Heart left ventricle (tissue), 16 donors: ENCODE results near the gene SPTLC3. TPM values are rescaled to one million over a fixed set of nuclear protein-coding genes. Genes with fewer than 3 reads are reported as not detected.

Experiments used
- ATAC-seq, 4 donors: fragments of 200-7000 bp; cut with Tn5 transposase; one replicate each; pipeline ENCODE4 v1.9.1; 2020 to 2022; ENCODE audit warnings: moderate library complexity in 4 of 4, mild to moderate bottlenecking in 3 of 4, moderate number of reproducible peaks in 1 of 4
- DNase-seq, 5 donors: peaks; one replicate each; pipeline ENCODE4 v3.0.0-alpha.2; 2020
- H3K27ac ChIP-seq, 12 donors: fragments of 200-600 bp; sonication (generic) in 4 of 12; one replicate each; pipeline versions ENCODE4 v1.5.0 to v1.8.0; 2016 to 2022; ENCODE audit warnings: mild to moderate bottlenecking in 2 of 12
- H3K27me3 ChIP-seq, 9 donors: fragments of 200-600 bp; sonication (generic) in 2 of 9; one replicate each; pipeline versions ENCODE4 v1.5.1 to v1.8.0; 2016 to 2022; ENCODE audit warnings: mild to moderate bottlenecking in 3 of 9
- H3K36me3 ChIP-seq, 9 donors: fragments of 200-600 bp; sonication (generic) in 2 of 9; one replicate each; pipeline versions ENCODE4 v1.5.0 to v1.8.0; 2018 to 2022; ENCODE audit warnings: mild to moderate bottlenecking in 2 of 9
- H3K4me1 ChIP-seq, 12 donors: fragments of 200-600 bp; sonication (generic) in 4 of 12; one replicate each; pipeline versions ENCODE4 v1.5.0 to v1.8.0; 2016 to 2022; ENCODE audit warnings: mild to moderate bottlenecking in 3 of 12
- H3K4me3 ChIP-seq, 12 donors: fragments of 200-600 bp; sonication (generic) in 4 of 12; one replicate each; pipeline versions ENCODE4 v1.5.0 to v1.8.0; 2017 to 2022; ENCODE audit warnings: mild to moderate bottlenecking in 9 of 12, moderate library complexity in 4 of 12
- H3K9me3 ChIP-seq, 12 donors: fragments of 200-600 bp; sonication (generic) in 4 of 12; one replicate each; pipeline versions ENCODE4 v1.5.0 to v1.8.0; 2016 to 2022; ENCODE audit warnings: mild to moderate bottlenecking in 1 of 12
- CTCF ChIP-seq, 12 donors: fragments of 200-600 bp; sonication (generic) in 4 of 12; IDR thresholded peaks; one replicate each; pipeline versions ENCODE4 v1.5.0 to v1.8.0; 2018 to 2022; ENCODE audit warnings: antibody characterized with exemption in 12 of 12, mild to moderate bottlenecking in 5 of 12
- POLR2A ChIP-seq, 2 donors: fragments of 450-650 bp; IDR thresholded peaks; one replicate each; pipeline ENCODE4 v1.6.1; 2017; ENCODE audit warnings: antibody characterized with exemption in 2 of 2, mild to moderate bottlenecking in 2 of 2, moderate library complexity in 2 of 2
- WGBS, 4 donors: extraction: QIAGEN DNeasy Blood & Tissue Kit in 2 of 4; methylation state at CpG; one replicate each; pipeline versions ENCODE4 v1.1.5 to v1.1.7; 2013 to 2018; 5-methylcytosine and 5-hydroxymethylcytosine counted together
- intact Hi-C, 10 donors: fragments of 100-400 bp; cut with DNase I; formaldehyde crosslinking; loops; one replicate each; pipeline versions ENCODE4 v1.11.1 to v1.14.2; 2022
- polyA plus RNA-seq, 2 donors: library from polyadenylated mRNA; stranded (reverse); fragments of 200-250 nt; gene quantifications; one replicate each; pipeline ENCODE4 v1.2.3, GENCODE V29; 2013
- total RNA-seq, 9 donors: library from RNA; depleted of rRNA in 2 of 9; stranded (reverse); fragments of >200 nt in 2 of 9; fragmentation: NEBNext Ultra II Directional in 3 of 9; extraction: Animal tissue kit (Norgen Biotek cat#: 25700) in 3 of 9; gene quantifications; one replicate each; pipeline versions ENCODE4 v1.1.0 to v1.2.4, GENCODE V29; 2016 to 2023
- donor health status: ischemic (EF 13 %, LVEDD 7.1; RV severe dilation, severe dysfunction).
- donor health status: healthy with polysubstance abuse.
- donor health status: DM: no; HTN: yes; CAD: no.
- donor health status: DM: no; HTN: no; CAD: no.
- donor health status: ischemic (EF 25% LVEDD 6.9; RV normal size, moderate dysfunction).
- donor health status: ischemic (EF 25% LVEDD 5.7; RV mildly dilated, moderate dysfunction).
- donor health status: healthy.
- donor health status: DM: yes; HTN: yes; CAD: no.
- donor health status: ischemic (EF 35%, LVEDD 5.7; RV mildly dilated, moderate dysfunction).
- donor health status: nonischemic (EF 11% LVEDD 7.7; RV severe dilation, severe dysfunction).
- donor health status: DM: yes; HTN: yes; CAD: no.
- donor health status: PGD.
- donor health status: ischemic (EF 29% LVEDD 5.4; RV normal size, mild dysfunction).
- donor health status: nonischemic (EF 23%, LVEDD 6.1; RV moderate dilation, normal function).

The SPTLC3 gene
- total and polyA plus RNA-seq, 11 donors, result 0.57 to 15.4 (median 6.0) TPM

DNA sequence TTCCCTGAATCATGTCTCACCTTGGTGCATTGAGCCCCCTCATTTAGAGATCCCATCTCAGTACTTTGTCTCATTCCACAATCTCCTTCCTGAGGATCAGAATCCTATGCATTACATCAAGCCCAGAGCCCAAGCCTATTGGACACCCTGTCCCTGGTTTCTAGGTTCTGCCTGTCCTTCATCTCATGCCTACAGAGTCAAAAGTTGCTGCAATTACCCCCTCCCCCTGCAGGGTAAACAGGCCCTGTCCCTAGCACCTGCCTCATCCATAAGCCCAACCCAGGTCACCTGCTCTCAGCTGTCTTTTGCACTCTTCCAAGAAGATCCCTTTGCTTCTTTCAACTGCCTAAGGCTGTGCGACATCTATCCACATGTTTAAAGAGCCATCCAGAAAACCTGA is 93.9 kb downstream of the SPTLC3 start:
- H3K27me3 ChIP-seq, result no peaks in the 10 kb centered on the region
- H3K36me3 ChIP-seq, result no peaks in the 10 kb centered on the region
- no peaks in the 10 kb centered on the region for H3K9me3 ChIP-seq
- DNase-seq (no peak), ATAC-seq (no peak)
- TF ChIP-seq CTCF (IDR thresholded peaks at IDR 0.05), result no peak
- TF ChIP-seq POLR2A (IDR thresholded peaks at IDR 0.05), result no peak
- H3K27ac ChIP-seq, result no peak overlapping the region
- 93 to 96% (median 94%) methylated on average over 1 of the region's 1 CpG for WGBS, 4 donors
- H3K4me3 ChIP-seq, result no peak overlapping the region
- H3K4me1 ChIP-seq, result peaks cover 0 to 11% (median 0%) of the 10 kb centered on the region in 12 donors
- intact Hi-C loops, result loop anchor here in 6 of 10 donors (1.0 to 10.0 kb wide), 5 partner anchors 131 to 1428 kb away; no protein-coding TSS in a partner anchor

GRCh38 chr20:13105039-13105438 is 96.3 kb downstream of the SPTLC3 start:
- intact Hi-C loops, result loop anchor here in 8 of 10 donors (1.0 to 10.0 kb wide), 6 partner anchors 95 to 1430 kb away; no protein-coding TSS in a partner anchor
- ATAC-seq (no peak), DNase-seq (no peak)
- peaks cover 0 to 2% (median 0%) of the 10 kb centered on the region in 9 donors for H3K36me3 ChIP-seq
- H3K4me1 ChIP-seq, result peaks cover 0 to 11% (median 0%) of the 10 kb centered on the region in 12 donors
- H3K27ac ChIP-seq, result no peak overlapping the region
- TF ChIP-seq CTCF (IDR thresholded peaks at IDR 0.05) (no peak), POLR2A (IDR thresholded peaks at IDR 0.05) (no peak)
- H3K4me3 ChIP-seq, result no peak overlapping the region
- WGBS, 4 donors, result 50 to 72% (median 56%) methylated on average over 9 of the region's 9 CpGs
- H3K9me3 ChIP-seq, result no peaks in the 10 kb centered on the region
- H3K27me3 ChIP-seq, result no peaks in the 10 kb centered on the region

DNA sequence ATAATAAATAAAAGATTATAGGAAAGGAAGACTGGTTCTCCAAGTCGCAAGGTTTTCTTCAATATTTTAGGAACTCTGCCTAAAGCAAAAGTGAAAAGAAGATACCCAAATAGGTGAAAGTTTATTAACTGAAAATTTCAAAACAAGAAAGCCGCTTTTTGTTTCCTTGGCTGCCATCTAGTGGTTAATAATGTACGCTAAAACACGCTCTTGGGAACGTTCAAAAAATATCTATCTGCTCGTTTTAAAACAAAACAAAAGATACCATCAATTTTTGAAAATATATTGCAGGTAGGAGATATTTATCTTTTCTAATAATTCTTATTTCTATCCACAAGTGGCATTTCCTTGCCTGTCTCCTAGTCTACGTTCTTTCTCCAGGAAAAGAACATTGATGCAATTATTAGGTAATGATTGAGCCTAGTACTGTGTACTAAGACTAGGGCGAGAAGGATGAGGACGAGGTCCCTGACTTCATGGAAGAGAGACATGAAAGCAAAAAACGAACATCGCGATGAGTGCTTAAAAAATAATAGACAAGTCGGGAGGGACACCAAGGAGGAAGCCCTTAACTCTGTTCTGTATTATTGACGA is 97.2 kb downstream of the SPTLC3 start:
- no peak overlapping the region for H3K27ac ChIP-seq
- no peak for TF ChIP-seq POLR2A (IDR thresholded peaks at IDR 0.05)
- TF ChIP-seq CTCF (IDR thresholded peaks at IDR 0.05), result peak; percentile 71 to 88 (median 78)
- intact Hi-C loops, result loop anchor here (1.0 to 10.0 kb wide), 8 partner anchors 96 to 1431 kb away; no protein-coding TSS in a partner anchor
- H3K36me3 ChIP-seq, result peaks cover 0 to 7% (median 0%) of the 10 kb centered on the region in 9 donors
- no peaks in the 10 kb centered on the region for H3K27me3 ChIP-seq
- peaks cover 0 to 11% (median 0%) of the 10 kb centered on the region in 12 donors for H3K4me1 ChIP-seq
- no peaks in the 10 kb centered on the region for H3K9me3 ChIP-seq
- no peak overlapping the region for H3K4me3 ChIP-seq
- WGBS, 4 donors, result 28 to 35% (median 31%) methylated on average over 14 of the region's 14 CpGs
- no peak for ATAC-seq
- DNase-seq, result no peak

DNA sequence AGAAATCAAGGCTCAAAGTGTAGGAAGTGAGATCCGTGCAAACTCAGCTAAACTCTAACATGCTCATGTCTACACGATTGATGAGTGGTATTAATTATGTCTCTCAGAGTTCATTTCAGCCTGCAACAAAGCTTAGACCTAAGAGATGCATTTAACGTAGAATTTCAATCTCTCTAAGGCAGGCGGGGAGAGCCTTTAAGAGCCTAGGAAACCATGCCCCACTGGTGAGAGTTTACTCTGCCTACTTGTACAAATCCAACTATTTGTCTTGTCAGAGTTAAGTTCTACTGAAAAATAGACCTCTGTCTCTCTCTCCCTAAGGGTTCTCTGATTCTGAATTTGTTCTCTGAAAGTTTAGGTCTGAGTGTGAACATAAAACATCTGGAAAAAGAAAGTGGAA is 100.9 kb downstream of the SPTLC3 start:
- intact Hi-C loops, result loop anchor here in 8 of 10 donors (5.0 to 10.0 kb wide), 8 partner anchors 155 to 1435 kb away; no protein-coding TSS in a partner anchor
- H3K36me3 ChIP-seq, result peaks cover 0 to 18% (median 2%) of the 10 kb centered on the region in 9 donors
- no peak for DNase-seq
- TF ChIP-seq POLR2A (IDR thresholded peaks at IDR 0.05), result no peak
- no peak for TF ChIP-seq CTCF (IDR thresholded peaks at IDR 0.05)
- 73 to 83% (median 81%) methylated on average over 4 of the region's 4 CpGs for WGBS, 4 donors
- no peaks in the 10 kb centered on the region for H3K9me3 ChIP-seq
- H3K27me3 ChIP-seq, result no peaks in the 10 kb centered on the region
- no peak for ATAC-seq
- H3K4me3 ChIP-seq, result no peak overlapping the region
- peaks cover 0 to 11% (median 0%) of the 10 kb centered on the region in 12 donors for H3K4me1 ChIP-seq
- H3K27ac ChIP-seq, result no peak overlapping the region
